ENCODE results near the gene SLC23A2.

- no peak for TF ChIP-seq CEBPB (IDR thresholded peaks at IDR 0.05; ENCODE audit: low read depth)
- TF ChIP-seq, protein P1, sequence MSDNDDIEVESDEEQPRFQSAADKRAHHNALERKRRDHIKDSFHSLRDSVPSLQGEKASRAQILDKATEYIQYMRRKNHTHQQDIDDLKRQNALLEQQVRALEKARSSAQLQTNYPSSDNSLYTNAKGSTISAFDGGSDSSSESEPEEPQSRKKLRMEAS (IDR thresholded peaks at IDR 0.05) = no peak
- TF ChIP-seq, protein P2, sequence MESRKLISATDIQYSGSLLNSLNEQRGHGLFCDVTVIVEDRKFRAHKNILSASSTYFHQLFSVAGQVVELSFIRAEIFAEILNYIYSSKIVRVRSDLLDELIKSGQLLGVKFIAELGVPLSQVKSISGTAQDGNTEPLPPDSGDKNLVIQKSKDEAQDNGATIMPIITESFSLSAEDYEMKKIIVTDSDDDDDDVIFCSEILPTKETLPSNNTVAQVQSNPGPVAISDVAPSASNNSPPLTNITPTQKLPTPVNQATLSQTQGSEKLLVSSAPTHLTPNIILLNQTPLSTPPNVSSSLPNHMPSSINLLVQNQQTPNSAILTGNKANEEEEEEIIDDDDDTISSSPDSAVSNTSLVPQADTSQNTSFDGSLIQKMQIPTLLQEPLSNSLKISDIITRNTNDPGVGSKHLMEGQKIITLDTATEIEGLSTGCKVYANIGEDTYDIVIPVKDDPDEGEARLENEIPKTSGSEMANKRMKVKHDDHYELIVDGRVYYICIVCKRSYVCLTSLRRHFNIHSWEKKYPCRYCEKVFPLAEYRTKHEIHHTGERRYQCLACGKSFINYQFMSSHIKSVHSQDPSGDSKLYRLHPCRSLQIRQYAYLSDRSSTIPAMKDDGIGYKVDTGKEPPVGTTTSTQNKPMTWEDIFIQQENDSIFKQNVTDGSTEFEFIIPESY (IDR thresholded peaks at IDR 0.05; ENCODE audit: extremely low read depth, insufficient replicate concordance, low read length) = no peak
Measured at GRCh38 chr20:4844751-4845465, 156.4 kb downstream of the SLC23A2 start.
